Uterus (tissue), 2 donors: ENCODE data around the gene DTNA.

Source experiments
- POLR2A ChIP-seq, 2 donors: fragments of 450-650 bp; IDR thresholded peaks; one replicate each; pipeline ENCODE4 v1.6.1; 2016; ENCODE audit warnings: antibody characterized with exemption in 2 of 2, mild to moderate bottlenecking in 1 of 2, moderate library complexity in 1 of 2
- TF ChIP-seq, protein P1 (sequence below), 4 experiments: fragments of 200-600 bp in 2 of 4; fragments of 450-650 bp in 2 of 4; sonication (generic) in 2 of 4; IDR thresholded peaks; one replicate each; pipeline ENCODE4 v1.5.1; 2016 to 2019; ENCODE audit warnings: antibody characterized with exemption in 4 of 4, mild to moderate bottlenecking in 2 of 4, moderate library complexity in 1 of 4

DNA sequence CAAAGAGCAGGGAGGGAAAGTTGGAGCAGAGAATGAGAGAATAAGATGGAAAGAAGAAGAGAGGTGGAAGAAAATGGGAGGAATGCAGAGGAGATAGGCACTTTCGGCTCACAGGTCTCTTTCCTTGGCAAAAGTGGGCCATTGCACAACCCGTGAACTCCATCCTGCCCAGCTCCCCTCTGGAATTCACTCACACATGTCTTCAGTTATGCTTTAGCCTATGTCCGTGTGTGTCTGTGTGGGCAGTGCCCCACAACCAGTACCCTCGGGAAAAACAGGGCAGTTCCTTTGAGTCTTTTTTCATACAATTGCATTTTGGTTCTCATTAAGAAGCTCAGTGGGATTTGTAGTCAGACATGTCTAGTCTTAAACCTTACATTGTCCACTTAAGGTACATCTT lies 34.5 kb downstream of the DTNA start:
- TF ChIP-seq POLR2A (IDR thresholded peaks at IDR 0.05): no peak
- TF ChIP-seq, protein P1, sequence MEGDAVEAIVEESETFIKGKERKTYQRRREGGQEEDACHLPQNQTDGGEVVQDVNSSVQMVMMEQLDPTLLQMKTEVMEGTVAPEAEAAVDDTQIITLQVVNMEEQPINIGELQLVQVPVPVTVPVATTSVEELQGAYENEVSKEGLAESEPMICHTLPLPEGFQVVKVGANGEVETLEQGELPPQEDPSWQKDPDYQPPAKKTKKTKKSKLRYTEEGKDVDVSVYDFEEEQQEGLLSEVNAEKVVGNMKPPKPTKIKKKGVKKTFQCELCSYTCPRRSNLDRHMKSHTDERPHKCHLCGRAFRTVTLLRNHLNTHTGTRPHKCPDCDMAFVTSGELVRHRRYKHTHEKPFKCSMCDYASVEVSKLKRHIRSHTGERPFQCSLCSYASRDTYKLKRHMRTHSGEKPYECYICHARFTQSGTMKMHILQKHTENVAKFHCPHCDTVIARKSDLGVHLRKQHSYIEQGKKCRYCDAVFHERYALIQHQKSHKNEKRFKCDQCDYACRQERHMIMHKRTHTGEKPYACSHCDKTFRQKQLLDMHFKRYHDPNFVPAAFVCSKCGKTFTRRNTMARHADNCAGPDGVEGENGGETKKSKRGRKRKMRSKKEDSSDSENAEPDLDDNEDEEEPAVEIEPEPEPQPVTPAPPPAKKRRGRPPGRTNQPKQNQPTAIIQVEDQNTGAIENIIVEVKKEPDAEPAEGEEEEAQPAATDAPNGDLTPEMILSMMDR (IDR thresholded peaks at IDR 0.05): no peak
